PC-9 (cell line): ENCODE measurements around the gene TULP4.

ENCODE experiments used
- CTCF ChIP-seq: fragments of 200-600 bp; sonication (generic); conservative IDR thresholded peaks from 2 replicates; pipeline ENCODE4 v1.6.1; 2017; ENCODE audit warnings: mixed run types, antibody characterized with exemption, mild to moderate bottlenecking, moderate library complexity
- EZH2 ChIP-seq: fragments of 200-600 bp; sonication (generic); IDR thresholded peaks from 2 replicates; pipeline ENCODE4 v1.8.0; 2017; ENCODE audit warnings: antibody characterized with exemption, low read depth

- TF ChIP-seq CTCF (no peak), EZH2 (no peak)
Measured at GRCh38 chr6:158521759-158522158, 209.5 kb downstream of the TULP4 start.
